ENCODE results near the gene GDF2. TPM values are rescaled to one million over a fixed set of nuclear protein-coding genes. Genes with fewer than 3 reads are reported as not detected.

GDF2 gene
- total and polyA plus RNA-seq, 5 donors from 2014 or later = not detected

GRCh38 chr10:47331954-47332353 lies 9.7 kb downstream of the GDF2 start:
- Histone ChIP-seq H3K36me3 (ENCODE audit: control insufficient read depth, insufficient read depth, low read length) (no peaks in the 10 kb centered on the region), H3K27ac (ENCODE audit: insufficient read depth, low read length, poor library complexity, severe bottlenecking) (no peak overlapping the region), H3K9me3 (ENCODE audit: control insufficient read depth in 2 of 2, low read length in 2 of 2) (no peaks in the 10 kb centered on the region), H3K27me3 (ENCODE audit: control insufficient read depth, insufficient read depth, low read length) (no peaks in the 10 kb centered on the region), H3K4me1 (ENCODE audit: control insufficient read depth, insufficient read depth, low read length, poor library complexity, severe bottlenecking) (no peaks in the 10 kb centered on the region), H3K4me3 (ENCODE audit: low read depth, low read length) (no peak overlapping the region)
- H3K27me3 Mint-ChIP-seq = no peaks in the 10 kb centered on the region
- no peaks in the 10 kb centered on the region for H3K4me1 Mint-ChIP-seq
- no peak overlapping the region for H3K4me3 Mint-ChIP-seq
- no peaks in the 10 kb centered on the region for H3K36me3 Mint-ChIP-seq
- peaks cover 0 to 2% (median 0%) of the 10 kb centered on the region in 7 donors for H3K9me3 Mint-ChIP-seq
- no peak for DNase-seq
- no peak for ATAC-seq (ENCODE audit: low read depth in 2 of 2)
- H3K27ac Mint-ChIP-seq = no peak overlapping the region

- DNase-seq = no peak
- no peaks in the 10 kb centered on the region for H3K36me3 Mint-ChIP-seq
Measured at GRCh38 chr10:47332371-47332770, 10.1 kb downstream of the GDF2 start.

GRCh38 chr10:47332946-47333345 lies 10.7 kb downstream of the GDF2 start:
- Histone ChIP-seq H3K9me3 (ENCODE audit: control insufficient read depth in 2 of 2, low read length in 2 of 2) (no peaks in the 10 kb centered on the region), H3K4me1 (ENCODE audit: control insufficient read depth, insufficient read depth, low read length, poor library complexity, severe bottlenecking) (no peaks in the 10 kb centered on the region), H3K27ac (ENCODE audit: insufficient read depth, low read length, poor library complexity, severe bottlenecking) (no peak overlapping the region), H3K27me3 (ENCODE audit: control insufficient read depth, insufficient read depth, low read length) (no peaks in the 10 kb centered on the region), H3K36me3 (ENCODE audit: control insufficient read depth, insufficient read depth, low read length) (no peaks in the 10 kb centered on the region), H3K4me3 (ENCODE audit: low read depth, low read length) (no peak overlapping the region)
- peaks cover 0 to 2% (median 0%) of the 10 kb centered on the region in 7 donors for H3K9me3 Mint-ChIP-seq
- no peaks in the 10 kb centered on the region for H3K4me1 Mint-ChIP-seq
- ATAC-seq (ENCODE audit: low read depth in 2 of 2) (no peak), DNase-seq (no peak)
- no peaks in the 10 kb centered on the region for H3K27me3 Mint-ChIP-seq
- no peak overlapping the region for H3K4me3 Mint-ChIP-seq
- no peaks in the 10 kb centered on the region for H3K36me3 Mint-ChIP-seq
- H3K27ac Mint-ChIP-seq = no peak overlapping the region

More at GRCh38 chr10:47332371-47332770, 10.1 kb downstream of the GDF2 start:
- Histone ChIP-seq H3K36me3 (ENCODE audit: control insufficient read depth, insufficient read depth, low read length) (no peaks in the 10 kb centered on the region), H3K27me3 (ENCODE audit: control insufficient read depth, insufficient read depth, low read length) (no peaks in the 10 kb centered on the region), H3K4me1 (ENCODE audit: control insufficient read depth, insufficient read depth, low read length, poor library complexity, severe bottlenecking) (no peaks in the 10 kb centered on the region), H3K9me3 (ENCODE audit: control insufficient read depth in 2 of 2, low read length in 2 of 2) (no peaks in the 10 kb centered on the region), H3K4me3 (ENCODE audit: low read depth, low read length) (no peak overlapping the region), H3K27ac (ENCODE audit: insufficient read depth, low read length, poor library complexity, severe bottlenecking) (no peak overlapping the region)
- no peaks in the 10 kb centered on the region for H3K4me1 Mint-ChIP-seq
- ATAC-seq (ENCODE audit: low read depth in 2 of 2) = no peak
- H3K9me3 Mint-ChIP-seq = peaks cover 0 to 2% (median 0%) of the 10 kb centered on the region in 7 donors
- no peak overlapping the region for H3K4me3 Mint-ChIP-seq
- H3K27ac Mint-ChIP-seq = no peak overlapping the region
- no peaks in the 10 kb centered on the region for H3K27me3 Mint-ChIP-seq

- H3K4me3 ChIP-seq (ENCODE audit: low read depth, low read length) = no peak overlapping the region
- H3K4me1 ChIP-seq (ENCODE audit: control insufficient read depth, insufficient read depth, low read length, poor library complexity, severe bottlenecking) = no peaks in the 10 kb centered on the region
- Mint-ChIP-seq H3K4me3 (no peak overlapping the region), H3K4me1 (no peaks in the 10 kb centered on the region), H3K27ac (no peak overlapping the region), H3K36me3 (no peaks in the 10 kb centered on the region), H3K27me3 (no peaks in the 10 kb centered on the region), H3K9me3 (peaks cover 0 to 2% (median 0%) of the 10 kb centered on the region in 7 donors)
- H3K9me3 ChIP-seq (ENCODE audit: control insufficient read depth in 2 of 2, low read length in 2 of 2) = no peaks in the 10 kb centered on the region
- H3K27ac ChIP-seq (ENCODE audit: insufficient read depth, low read length, poor library complexity, severe bottlenecking) = no peak overlapping the region
- ATAC-seq (ENCODE audit: low read depth in 2 of 2) = no peak
- no peaks in the 10 kb centered on the region for H3K27me3 ChIP-seq (ENCODE audit: control insufficient read depth, insufficient read depth, low read length)
- no peak for DNase-seq
- H3K36me3 ChIP-seq (ENCODE audit: control insufficient read depth, insufficient read depth, low read length) = no peaks in the 10 kb centered on the region
Measured at GRCh38 chr10:47333532-47333931, 11.3 kb downstream of the GDF2 start.

GRCh38 chr10:47334466-47335295 lies 12.4 kb downstream of the GDF2 start:
- no peaks in the 10 kb centered on the region for H3K27me3 ChIP-seq (ENCODE audit: control insufficient read depth, insufficient read depth, low read length)
- H3K27ac ChIP-seq (ENCODE audit: insufficient read depth, low read length, poor library complexity, severe bottlenecking) = no peak overlapping the region
- DNase-seq (no peak), ATAC-seq (ENCODE audit: low read depth in 2 of 2) (no peak)
- H3K9me3 ChIP-seq (ENCODE audit: control insufficient read depth in 2 of 2, low read length in 2 of 2) = no peaks in the 10 kb centered on the region
- Mint-ChIP-seq H3K36me3 (no peaks in the 10 kb centered on the region), H3K9me3 (peaks cover 0 to under 1% (median 0%) of the 10 kb centered on the region in 7 donors), H3K27me3 (no peaks in the 10 kb centered on the region), H3K4me1 (no peaks in the 10 kb centered on the region), H3K27ac (no peak overlapping the region), H3K4me3 (no peak overlapping the region)
- no peak overlapping the region for H3K4me3 ChIP-seq (ENCODE audit: low read depth, low read length)
- H3K36me3 ChIP-seq (ENCODE audit: control insufficient read depth, insufficient read depth, low read length) = no peaks in the 10 kb centered on the region
- no peaks in the 10 kb centered on the region for H3K4me1 ChIP-seq (ENCODE audit: control insufficient read depth, insufficient read depth, low read length, poor library complexity, severe bottlenecking)

- Mint-ChIP-seq H3K36me3 (no peaks in the 10 kb centered on the region), H3K27me3 (peaks cover 4% of the 10 kb centered on the region), H3K4me3 (no peak overlapping the region), H3K9me3 (no peaks in the 10 kb centered on the region), H3K27ac (no peak overlapping the region), H3K4me1 (no peaks in the 10 kb centered on the region)
- H3K4me1 ChIP-seq (ENCODE audit: control insufficient read depth, insufficient read depth, low read length, poor library complexity, severe bottlenecking) = no peaks in the 10 kb centered on the region
- ATAC-seq (ENCODE audit: low read depth in 2 of 2) (no peak), DNase-seq (no peak)
- no peak overlapping the region for H3K27ac ChIP-seq (ENCODE audit: insufficient read depth, low read length, poor library complexity, severe bottlenecking)
- no peaks in the 10 kb centered on the region for H3K27me3 ChIP-seq (ENCODE audit: control insufficient read depth, insufficient read depth, low read length)
- H3K9me3 ChIP-seq (ENCODE audit: control insufficient read depth in 2 of 2, low read length in 2 of 2) = no peaks in the 10 kb centered on the region
- no peak overlapping the region for H3K4me3 ChIP-seq (ENCODE audit: low read depth, low read length)
- no peaks in the 10 kb centered on the region for H3K36me3 ChIP-seq (ENCODE audit: control insufficient read depth, insufficient read depth, low read length)
Measured at GRCh38 chr10:47335906-47336305, 13.7 kb downstream of the GDF2 start.

GRCh38 chr10:47336387-47337134 lies 14.3 kb downstream of the GDF2 start:
- Mint-ChIP-seq H3K4me3 (no peak overlapping the region), H3K4me1 (no peaks in the 10 kb centered on the region), H3K36me3 (no peaks in the 10 kb centered on the region), H3K9me3 (no peaks in the 10 kb centered on the region), H3K27ac (no peak overlapping the region), H3K27me3 (peaks cover 4% of the 10 kb centered on the region)
- Histone ChIP-seq H3K9me3 (ENCODE audit: control insufficient read depth in 2 of 2, low read length in 2 of 2) (no peaks in the 10 kb centered on the region), H3K4me3 (ENCODE audit: low read depth, low read length) (no peak overlapping the region), H3K27ac (ENCODE audit: insufficient read depth, low read length, poor library complexity, severe bottlenecking) (no peak overlapping the region), H3K36me3 (ENCODE audit: control insufficient read depth, insufficient read depth, low read length) (no peaks in the 10 kb centered on the region), H3K27me3 (ENCODE audit: control insufficient read depth, insufficient read depth, low read length) (no peaks in the 10 kb centered on the region), H3K4me1 (ENCODE audit: control insufficient read depth, insufficient read depth, low read length, poor library complexity, severe bottlenecking) (no peaks in the 10 kb centered on the region)
- ATAC-seq (ENCODE audit: low read depth in 2 of 2) (no peak), DNase-seq (peak in 1 of 3 donors; percentile 7)
